H9 (cell line): Measurements from ENCODE around the gene CTSE. TPM values are rescaled to one million over a fixed set of nuclear protein-coding genes. Genes with fewer than 3 reads are reported as not detected.

Experiments
- DNase-seq: peaks from one replicate; pipeline ENCODE4 v3.0.0-alpha.2; 2017
- H2AFZ ChIP-seq: one replicate; pipeline ENCODE4 v1.6.1; 2013; ENCODE audit warnings: mild to moderate bottlenecking, low read length, control low read depth, moderate library complexity
- H2AK5ac ChIP-seq: 2 replicates; pipeline ENCODE4 v1.6.1; 2013; ENCODE audit warnings: low read length, control low read depth, mixed read lengths; ENCODE audit not compliant: insufficient read length
- H2BK120ac ChIP-seq: one replicate; pipeline ENCODE4 v1.6.1; 2013; ENCODE audit warnings: low read depth, mild to moderate bottlenecking, low read length, control low read depth, inconsistent platforms; ENCODE audit not compliant: poor library complexity, severe bottlenecking
- H2BK12ac ChIP-seq: 2 replicates; pipeline ENCODE4 v1.6.1; 2013; ENCODE audit warnings: low read length, control low read depth, mixed read lengths, low read depth; ENCODE audit not compliant: insufficient read length
- H2BK15ac ChIP-seq: 2 replicates; pipeline ENCODE4 v1.6.1; 2013; ENCODE audit warnings: low read depth, low read length, control low read depth
- H2BK20ac ChIP-seq: one replicate; pipeline ENCODE4 v1.6.1; 2013; ENCODE audit warnings: low read depth, mild to moderate bottlenecking, low read length, control low read depth, inconsistent platforms; ENCODE audit not compliant: poor library complexity, severe bottlenecking
- H2BK5ac ChIP-seq: 2 replicates; pipeline ENCODE4 v1.6.1; 2013; ENCODE audit warnings: low read length, control low read depth, mixed read lengths; ENCODE audit not compliant: insufficient read length
- H3K14ac ChIP-seq: 2 replicates; pipeline ENCODE4 v1.6.1; 2013; ENCODE audit warnings: low read length, control low read depth; ENCODE audit not compliant: insufficient read depth
- H3K18ac ChIP-seq: 2 replicates; pipeline ENCODE4 v1.6.1; 2013; ENCODE audit warnings: low read depth, mild to moderate bottlenecking, mixed read lengths, low read length, control low read depth; ENCODE audit not compliant: insufficient read length
- H3K23ac ChIP-seq: 2 replicates; pipeline ENCODE4 v1.6.1; 2013; ENCODE audit warnings: low read length, control low read depth, mixed read lengths, low read depth; ENCODE audit not compliant: insufficient read length
- H3K23me2 ChIP-seq: 2 replicates; pipeline ENCODE4 v1.6.1; 2013; ENCODE audit warnings: low read depth, mild to moderate bottlenecking, mixed read lengths, low read length, control low read depth; ENCODE audit not compliant: insufficient read length, poor library complexity, severe bottlenecking
- H3K27ac ChIP-seq: 2 replicates; pipeline ENCODE4 v1.5.1; 2013; ENCODE audit warnings: low read length, control low read depth, mixed read lengths, low read depth; ENCODE audit not compliant: insufficient read length
- H3K27me3 ChIP-seq: 2 replicates; pipeline ENCODE4 v1.6.1; 2013; ENCODE audit warnings: low read length, control low read depth, inconsistent platforms; ENCODE audit not compliant: insufficient read depth
- H3K4ac ChIP-seq: 2 replicates; pipeline ENCODE4 v1.6.1; 2013; ENCODE audit warnings: low read depth, mild to moderate bottlenecking, control low read depth, inconsistent platforms, low read length, moderate library complexity
- H3K4me1 ChIP-seq: 2 replicates; pipeline ENCODE4 v1.6.1; 2013; ENCODE audit warnings: low read length, control low read depth, inconsistent platforms; ENCODE audit not compliant: insufficient read depth
- H3K4me2 ChIP-seq: 2 replicates; pipeline ENCODE4 v1.6.1; 2013; ENCODE audit warnings: low read length, control low read depth, mixed read lengths; ENCODE audit not compliant: insufficient read length, insufficient read depth
- H3K56ac ChIP-seq: 2 replicates; pipeline ENCODE4 v1.6.1; 2013; ENCODE audit warnings: low read depth, mild to moderate bottlenecking, mixed read lengths, low read length, control low read depth; ENCODE audit not compliant: insufficient read length
- H3K79me1 ChIP-seq: 2 replicates; pipeline ENCODE4 v1.6.1; 2013; ENCODE audit warnings: low read depth, mild to moderate bottlenecking, moderate library complexity, low read length, control low read depth, inconsistent platforms; ENCODE audit not compliant: insufficient read depth, poor library complexity, severe bottlenecking
- H3K79me2 ChIP-seq: 2 replicates; pipeline ENCODE4 v1.6.1; 2013; ENCODE audit warnings: low read length, control low read depth, inconsistent platforms; ENCODE audit not compliant: insufficient read depth
- H3K9ac ChIP-seq: 2 replicates; pipeline ENCODE4 v1.6.1; 2013; ENCODE audit warnings: low read length, control low read depth, mixed read lengths; ENCODE audit not compliant: insufficient read length; ENCODE audit errors: extremely low read depth
- H3K9me3 ChIP-seq: one replicate; pipeline ENCODE4 v1.6.1; 2013; ENCODE audit warnings: low read depth, low read length, inconsistent platforms; ENCODE audit not compliant: control insufficient read depth
- H3T11ph ChIP-seq: one replicate; pipeline ENCODE4 v1.6.1; 2013; ENCODE audit warnings: mild to moderate bottlenecking, low read length, control low read depth, inconsistent platforms
- H4K20me1 ChIP-seq: one replicate; pipeline ENCODE4 v1.6.1; 2013; ENCODE audit not compliant: control insufficient read depth, insufficient read length, insufficient read depth
- H4K5ac ChIP-seq: 2 replicates; pipeline ENCODE4 v1.6.1; 2013; ENCODE audit warnings: low read depth, mild to moderate bottlenecking, mixed read lengths, low read length, control low read depth; ENCODE audit not compliant: insufficient read length
- H4K8ac ChIP-seq: replicated peaks from 2 replicates; pipeline ENCODE4 v1.6.1; 2013; ENCODE audit warnings: low read length, control low read depth, mixed read lengths, low read depth; ENCODE audit not compliant: insufficient read length
- H4K91ac ChIP-seq: 2 replicates; pipeline ENCODE4 v1.6.1; 2013; ENCODE audit warnings: low read depth, mild to moderate bottlenecking, moderate library complexity, mixed read lengths, low read length, control low read depth; ENCODE audit not compliant: insufficient read length
- H3K27ac Mint-ChIP-seq, 3 experiments: 2 replicates in 2 of 3; 3 replicates in 1 of 3; pipeline ENCODE4 v1.8.0; 2020 to 2021; ENCODE audit warnings: mixed read lengths in 3 of 3, mild to moderate bottlenecking in 1 of 3, moderate library complexity in 1 of 3
- H3K27me3 Mint-ChIP-seq: 2 replicates; pipeline ENCODE4 v1.8.0; 2021; ENCODE audit warnings: low read depth, mild to moderate bottlenecking, moderate library complexity, mixed read lengths
- H3K36me3 Mint-ChIP-seq, 3 experiments: 2 replicates in 2 of 3; 3 replicates in 1 of 3; pipeline ENCODE4 v1.8.0; 2020 to 2021; ENCODE audit warnings: low read depth in 3 of 3, mixed read lengths in 3 of 3; ENCODE audit not compliant: insufficient read depth in 1 of 3
- H3K4me1 Mint-ChIP-seq, 2 experiments: 2 replicates each; pipeline ENCODE4 v1.8.0; 2020; ENCODE audit warnings: mixed read lengths in 2 of 2
- H3K4me3 Mint-ChIP-seq, 2 experiments: 2 replicates in 1 of 2; 3 replicates in 1 of 2; pipeline ENCODE4 v1.8.0; 2020 to 2021; ENCODE audit warnings: mild to moderate bottlenecking in 2 of 2, mixed read lengths in 2 of 2, moderate library complexity in 1 of 2
- H3K9me3 Mint-ChIP-seq, 2 experiments: 2 replicates in 1 of 2; 3 replicates in 1 of 2; pipeline ENCODE4 v1.8.0; 2020; ENCODE audit warnings: mild to moderate bottlenecking in 2 of 2, mixed read lengths in 2 of 2, moderate library complexity in 1 of 2
- CTCF ChIP-seq: fragments of 200-600 bp; sonication (generic); conservative IDR thresholded peaks from 3 replicates; pipeline ENCODE4 v1.8.0; 2021; ENCODE audit warnings: antibody characterized with exemption, mild to moderate bottlenecking
- WGBS: extraction: QIAGEN DNeasy Blood & Tissue Kit; methylation state at CpG from one replicate; pipeline ENCODE4 v1.1.7; 2013; ENCODE audit warnings: missing lambda C conversion rate, low lambda C conversion rate, mixed read lengths; ENCODE audit not compliant: insufficient read length; ENCODE audit errors: extremely low coverage; 5-methylcytosine and 5-hydroxymethylcytosine counted together
- total RNA-seq: library from RNA; stranded (reverse); gene quantifications from 2 replicates; pipeline ENCODE4 v1.2.1, GENCODE V29; 2021

Gene CTSE
- total RNA-seq, 1 experiment from 2014 or later: not detected

- H2BK15ac ChIP-seq: no peak overlapping the region
- WGBS: no CpG with 5 or more reads among the region's 4 CpGs
- H3K4me1 ChIP-seq: no peaks in the 10 kb centered on the region
- peaks cover 8% of the 10 kb centered on the region; the same call in 1 of the 2 replicates for H3K27me3 ChIP-seq
- H4K91ac ChIP-seq: no peak overlapping the region
- H3K4me2 ChIP-seq: no peak overlapping the region
- no peak overlapping the region for H4K5ac ChIP-seq
- no peak overlapping the region for H3K9ac ChIP-seq
- no peaks in the 10 kb centered on the region for H4K20me1 ChIP-seq
- no peak overlapping the region for H4K8ac ChIP-seq
- no peak overlapping the region for H3K18ac ChIP-seq
- no peak overlapping the region for H2AFZ ChIP-seq
- H3K23ac ChIP-seq: no peak overlapping the region
- no peak overlapping the region for H2BK12ac ChIP-seq
- no peaks in the 10 kb centered on the region for H3K23me2 ChIP-seq
- no peak for TF ChIP-seq CTCF
- H3K9me3 ChIP-seq: no peaks in the 10 kb centered on the region
- Mint-ChIP-seq H3K36me3 (no peaks in the 10 kb centered on the region; a peak in 2 of 7 replicates), H3K9me3 (no peaks in the 10 kb centered on the region), H3K27ac (no peak overlapping the region), H3K4me1 (peaks cover 27 to 29% of the 10 kb centered on the region in 2 experiments), H3K27me3 (peaks cover 33% of the 10 kb centered on the region), H3K4me3 (no peak overlapping the region)
- H3K4ac ChIP-seq: no peak overlapping the region
- H3K14ac ChIP-seq: no peak overlapping the region
- no peak overlapping the region for H3T11ph ChIP-seq
- H3K79me2 ChIP-seq: no peaks in the 10 kb centered on the region
- H2BK20ac ChIP-seq: no peak overlapping the region
- no peak overlapping the region for H2BK120ac ChIP-seq
- H3K27ac ChIP-seq: no peak overlapping the region
- H3K79me1 ChIP-seq: no peaks in the 10 kb centered on the region
- no peak overlapping the region for H3K56ac ChIP-seq
- H2AK5ac ChIP-seq: no peak overlapping the region
- DNase-seq: no peak
- no peak overlapping the region for H2BK5ac ChIP-seq
Measured at GRCh38 chr1:205994346-205994745, 29.3 kb downstream of the CTSE start.
